DMS79 (cell line): ENCODE results near the gene MSI2.

Experiments
- DNase-seq: peaks from one replicate; lab custom pipeline; 2025; lab: John Stamatoyannopoulos, UW

The MSI2 gene

DNA sequence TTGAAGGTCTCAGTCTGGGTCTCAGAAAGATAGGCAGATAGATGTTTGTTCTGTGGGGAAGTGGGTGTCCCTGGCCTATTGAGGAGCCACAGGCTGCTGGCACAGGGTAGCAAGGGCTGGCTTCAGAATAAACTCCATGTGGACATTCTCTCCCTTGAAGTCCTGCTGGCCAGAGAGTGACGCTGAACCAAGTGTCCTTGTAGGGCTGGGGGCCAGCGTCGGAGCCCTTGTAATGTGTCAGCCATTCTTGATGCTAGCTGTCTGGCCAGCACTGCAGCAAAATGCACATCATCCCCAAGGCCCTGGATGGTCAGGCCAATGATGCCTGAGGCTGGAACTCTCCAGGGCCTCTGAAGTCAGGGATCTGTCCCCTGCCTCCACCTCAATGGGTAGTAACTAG lies 385.4 kb downstream of the MSI2 start:
- no peak for DNase-seq

GRCh38 chr17:57643062-57643461 lies 386.7 kb downstream of the MSI2 start:
- no peak for DNase-seq

GRCh38 chr17:57644326-57644725 lies 388.0 kb downstream of the MSI2 start:
- DNase-seq: no peak

DNA sequence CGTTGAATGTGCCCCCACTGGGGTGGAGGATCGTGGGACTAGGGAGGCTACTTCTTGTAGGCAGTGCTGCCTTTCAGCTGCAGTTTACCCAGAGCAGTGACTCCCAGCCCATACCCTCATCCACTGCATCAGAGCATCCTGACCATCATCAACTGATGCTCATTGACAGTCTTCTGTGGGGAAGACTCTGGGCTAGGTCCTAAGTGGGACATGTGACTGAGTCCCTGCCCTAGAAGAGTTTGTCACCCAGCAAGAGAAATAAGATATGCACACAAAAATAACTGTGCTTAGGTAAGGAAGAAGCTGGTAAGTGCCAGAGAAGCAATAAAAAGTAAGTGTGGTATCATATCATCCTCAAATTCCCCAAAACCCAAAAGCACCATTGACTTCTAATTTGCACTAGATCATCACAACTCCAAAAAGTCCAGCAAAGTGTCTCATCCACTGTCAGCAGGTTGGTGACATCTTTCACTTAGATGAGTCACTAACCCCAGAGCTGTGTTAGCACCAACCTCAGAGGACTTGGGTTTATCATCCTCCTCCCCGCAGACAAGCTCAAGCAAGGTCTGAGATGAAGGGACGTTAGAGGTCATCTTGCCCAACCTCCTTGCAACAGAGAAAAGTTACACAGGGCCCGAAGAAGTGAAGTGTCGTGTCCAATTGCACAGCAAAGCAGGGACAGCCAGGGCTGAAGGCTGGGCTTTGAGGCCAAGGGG lies 389.8 kb downstream of the MSI2 start:
- no peak for DNase-seq

GRCh38 chr17:57648720-57649119 lies 392.4 kb downstream of the MSI2 start:
- DNase-seq: no peak

DNA sequence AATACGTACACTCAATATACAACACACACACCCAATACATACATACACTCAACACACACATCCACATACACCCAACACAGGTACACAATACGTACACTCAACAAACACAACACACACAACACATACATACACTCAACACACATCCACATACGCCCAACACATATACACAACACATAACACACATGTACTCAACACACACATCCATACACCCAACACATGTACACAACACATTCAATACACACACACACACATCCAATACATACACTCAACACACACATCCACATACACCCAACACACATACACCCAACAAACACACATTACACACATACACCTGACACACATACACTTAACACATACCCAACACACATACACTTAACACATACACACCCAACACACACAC lies 392.9 kb downstream of the MSI2 start:
- no peak for DNase-seq

DNA sequence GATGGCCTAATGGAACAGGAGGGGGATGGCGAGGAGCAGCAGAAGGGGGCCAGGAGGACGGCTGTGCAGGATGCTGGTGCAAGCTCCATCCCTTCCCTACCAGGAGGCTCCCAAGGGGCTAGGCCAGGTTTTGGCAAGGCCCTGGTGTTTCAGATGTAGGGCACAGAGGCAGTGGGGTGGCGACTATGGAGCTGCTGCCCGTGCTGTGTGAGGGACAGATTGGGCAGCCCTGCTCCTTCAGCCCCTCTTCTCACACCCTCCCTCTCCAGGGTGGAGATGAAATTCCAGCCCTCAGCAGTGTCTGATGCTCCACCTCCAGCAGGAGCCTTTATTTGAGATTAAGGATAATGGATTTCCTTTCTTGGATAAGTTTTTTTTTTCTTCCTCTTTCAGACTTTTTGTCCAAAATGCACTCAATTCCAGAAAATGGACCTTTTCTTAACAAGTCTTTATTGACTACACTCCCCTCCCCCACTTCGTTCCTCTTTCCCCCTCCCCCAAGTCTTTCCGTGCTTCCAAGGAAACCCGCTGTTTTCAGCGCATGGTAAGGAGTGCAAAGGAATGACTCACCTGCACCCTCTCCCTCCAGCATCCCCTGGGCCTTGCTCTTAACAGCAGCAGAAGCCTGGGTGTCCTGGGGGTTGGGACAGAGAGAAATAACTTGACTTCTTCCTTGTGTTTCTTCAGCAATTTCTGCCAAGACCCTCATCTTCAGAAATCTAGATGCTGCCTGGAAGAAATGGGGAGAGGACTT lies 393.6 kb downstream of the MSI2 start:
- no peak for DNase-seq

DNA sequence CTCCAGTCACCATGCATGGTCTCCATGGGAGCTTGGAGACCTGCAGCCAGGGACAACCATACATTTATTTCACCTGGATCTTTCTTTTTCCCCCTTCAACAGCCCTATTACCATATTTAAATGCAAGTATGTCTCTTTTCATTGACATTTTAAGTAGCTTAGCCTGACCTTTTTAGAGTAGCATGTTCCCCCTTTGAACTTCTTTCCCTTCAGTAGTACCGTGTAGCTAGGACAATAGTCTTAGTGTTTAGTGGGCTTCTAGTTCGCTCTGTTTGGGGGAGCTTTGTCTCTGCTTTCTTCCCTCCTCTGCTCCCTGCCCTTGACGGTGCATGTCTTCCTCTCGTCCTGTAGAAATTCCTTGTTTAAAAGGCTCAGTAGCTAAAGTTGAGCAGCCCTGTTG lies 394.2 kb downstream of the MSI2 start:
- DNase-seq: no peak

GRCh38 chr17:57651451-57651850 lies 395.1 kb downstream of the MSI2 start:
- peak; percentile 23 for DNase-seq

- no peak for DNase-seq
These were observed 395.7 kb downstream of the MSI2 start for GRCh38 chr17:57651996-57652395.

GRCh38 chr17:57652811-57653210 lies 396.5 kb downstream of the MSI2 start:
- DNase-seq: no peak

DNA sequence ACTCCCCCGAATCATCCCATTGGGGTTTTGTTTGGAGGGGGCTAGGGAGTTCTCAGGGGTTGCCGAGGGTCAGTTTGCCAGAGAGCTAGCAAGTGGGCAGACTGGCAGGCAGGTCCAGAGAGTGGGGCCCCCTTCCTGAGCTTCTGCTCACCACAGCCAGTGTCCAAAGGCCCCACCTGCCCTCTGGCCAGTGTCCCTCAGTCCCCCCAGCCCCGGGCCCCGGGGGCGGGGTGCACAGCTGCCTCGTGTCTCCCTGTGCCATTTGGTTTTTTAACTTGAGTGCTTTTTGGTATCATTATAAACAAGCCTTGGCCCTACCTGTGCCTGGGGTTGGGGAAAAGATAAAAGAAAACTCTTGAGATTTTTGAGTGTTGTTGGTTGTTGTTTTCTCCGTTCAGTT lies 397.0 kb downstream of the MSI2 start:
- no peak for DNase-seq

- DNase-seq: no peak
These were observed 397.9 kb downstream of the MSI2 start for GRCh38 chr17:57654040-57654775.

DNA sequence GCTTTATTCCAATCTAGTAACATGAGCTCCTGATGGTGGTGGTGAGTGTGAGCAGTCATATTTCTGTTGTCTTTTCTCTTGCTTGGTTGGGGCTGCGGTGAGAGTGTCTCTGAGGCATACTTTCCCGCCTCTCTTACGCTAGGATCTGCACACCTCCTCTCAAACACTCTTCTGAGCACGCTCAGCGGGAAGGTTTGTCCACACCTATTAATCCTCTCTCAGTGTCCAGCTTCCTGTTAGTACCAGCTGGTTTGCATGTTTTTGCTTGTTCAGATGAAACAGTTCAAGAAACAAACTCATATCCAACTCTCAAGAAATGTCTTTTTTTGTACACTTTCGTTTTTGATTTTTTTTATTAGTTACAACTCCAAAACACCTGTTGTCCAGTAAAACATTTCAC lies 399.2 kb downstream of the MSI2 start:
- DNase-seq: no peak

DNA sequence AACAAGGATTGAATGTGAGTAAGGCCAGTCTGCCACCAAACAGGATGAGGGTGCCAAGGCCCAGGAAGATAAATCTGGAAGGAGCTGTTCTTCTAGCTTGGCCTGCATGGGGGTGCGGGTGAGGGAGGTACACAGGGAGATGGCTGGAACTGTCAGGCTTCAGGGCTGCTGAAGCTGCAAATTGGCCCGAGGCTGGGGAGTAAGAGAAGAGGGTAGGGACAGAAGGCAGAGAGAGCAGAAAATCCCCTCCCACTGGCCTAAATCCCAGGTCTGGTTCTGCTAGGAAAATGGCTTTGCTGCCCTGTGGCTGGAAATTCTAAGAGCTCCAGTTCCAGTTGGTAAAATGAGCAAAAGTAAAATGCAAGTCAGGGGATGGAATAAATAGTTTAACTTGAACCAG lies 400.9 kb downstream of the MSI2 start:
- no peak for DNase-seq

- peak; percentile 29 for DNase-seq
These were observed 405.7 kb downstream of the MSI2 start for GRCh38 chr17:57662041-57662440.

GRCh38 chr17:57662644-57663308 lies 406.5 kb downstream of the MSI2 start:
- peak; percentile 87 for DNase-seq

GRCh38 chr17:57663326-57664070 lies 407.2 kb downstream of the MSI2 start:
- DNase-seq: no peak

GRCh38 chr17:57665128-57665527 lies 408.8 kb downstream of the MSI2 start:
- peak; percentile 89 for DNase-seq

- no peak for DNase-seq
These were observed 409.4 kb downstream of the MSI2 start for GRCh38 chr17:57665696-57666095.

DNA sequence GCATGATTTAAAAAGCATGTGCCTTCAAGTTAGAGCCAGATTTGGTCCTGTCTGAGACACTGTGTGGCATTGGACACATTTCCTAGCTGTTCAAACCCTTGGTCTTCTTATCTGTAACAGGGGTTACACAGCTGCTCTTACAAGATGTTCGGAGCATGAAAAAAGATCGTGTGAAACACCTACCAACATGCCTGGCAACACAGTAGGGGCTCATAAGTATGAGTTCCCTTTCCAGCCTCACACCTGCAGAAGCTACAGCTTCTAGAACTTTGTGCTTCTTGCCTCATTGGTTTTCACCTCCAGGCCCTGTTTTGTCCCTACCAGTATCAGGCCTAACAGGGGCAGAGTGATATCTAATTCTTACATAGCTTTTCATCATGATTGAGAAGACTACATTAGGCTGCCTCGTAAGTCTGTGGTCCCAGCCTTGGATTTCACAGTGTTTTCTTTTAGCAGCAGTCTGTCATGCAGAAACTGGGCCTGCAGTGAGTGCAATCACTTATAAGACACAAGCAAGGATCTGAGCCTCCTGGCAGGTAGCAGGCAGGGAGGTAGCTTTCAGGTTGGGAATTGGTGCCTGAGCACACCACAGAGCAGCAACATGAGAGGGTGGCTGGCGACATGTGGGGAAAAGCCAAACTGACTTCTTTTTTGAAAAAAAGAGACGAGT lies 410.0 kb downstream of the MSI2 start:
- peak; percentile 17 for DNase-seq
